ENCODE results near the gene NDUFA8. TPM values are rescaled to one million over a fixed set of nuclear protein-coding genes. Genes with fewer than 3 reads are reported as not detected.

NDUFA8 gene
- total and polyA plus RNA-seq, 2 experiments from 2014 or later: 36.6 to 144 TPM

- Histone ChIP-seq H3K9me2 (ENCODE audit: insufficient read depth) (no peaks in the 10 kb centered on the region), H4K20me1 (replicated peaks; ENCODE audit: insufficient read depth) (no peaks in the 10 kb centered on the region), H3K36me3 (ENCODE audit: insufficient read depth) (no peaks in the 10 kb centered on the region), H3K27me3 (ENCODE audit: insufficient read depth) (peaks cover 13% of the 10 kb centered on the region), H2AFZ (no peak overlapping the region), H3F3A (replicated peaks; ENCODE audit: low read depth) (no peaks in the 10 kb centered on the region), H3K79me2 (replicated peaks; ENCODE audit: insufficient read depth) (no peaks in the 10 kb centered on the region), H3K4me1 (ENCODE audit: insufficient read depth) (peaks cover 9% of the 10 kb centered on the region), H3K27ac (ENCODE audit: low read depth) (no peak overlapping the region), H3K4me3 (no peak overlapping the region), H3K4me2 (no peak overlapping the region)
- H3K4me3 Mint-ChIP-seq: no peak overlapping the region
- H3K36me3 Mint-ChIP-seq (ENCODE audit: low read depth): no peaks in the 10 kb centered on the region
- H3K27me3 Mint-ChIP-seq (ENCODE audit: insufficient read depth, low read depth, poor library complexity): peaks cover 26% of the 10 kb centered on the region
- TF ChIP-seq EZH2 (IDR thresholded peaks at IDR 0.05; ENCODE audit: low read depth, unreplicated experiment) (no peak), JUNB (IDR thresholded peaks at IDR 0.05; ENCODE audit: unreplicated experiment) (no peak), ZNF114 (CRISPR knock-in tag; IDR thresholded peaks at IDR 0.05) (no peak), NANOG (IDR thresholded peaks at IDR 0.05; ENCODE audit: borderline replicate concordance) (no peak), POLR2AphosphoS5 (IDR thresholded peaks at IDR 0.05; ENCODE audit: low read depth) (no peak), EZH2phosphoT487 (IDR thresholded peaks at IDR 0.05; ENCODE audit: unreplicated experiment) (no peak), CREB1 (CRISPR knock-in tag; IDR thresholded peaks at IDR 0.05; ENCODE audit: low read depth) (no peak), ZNF331 (CRISPR knock-in tag; IDR thresholded peaks at IDR 0.05; ENCODE audit: low read depth) (no peak), ETS1 (IDR thresholded peaks at IDR 0.05) (no peak)
- TF ChIP-seq, protein P1, sequence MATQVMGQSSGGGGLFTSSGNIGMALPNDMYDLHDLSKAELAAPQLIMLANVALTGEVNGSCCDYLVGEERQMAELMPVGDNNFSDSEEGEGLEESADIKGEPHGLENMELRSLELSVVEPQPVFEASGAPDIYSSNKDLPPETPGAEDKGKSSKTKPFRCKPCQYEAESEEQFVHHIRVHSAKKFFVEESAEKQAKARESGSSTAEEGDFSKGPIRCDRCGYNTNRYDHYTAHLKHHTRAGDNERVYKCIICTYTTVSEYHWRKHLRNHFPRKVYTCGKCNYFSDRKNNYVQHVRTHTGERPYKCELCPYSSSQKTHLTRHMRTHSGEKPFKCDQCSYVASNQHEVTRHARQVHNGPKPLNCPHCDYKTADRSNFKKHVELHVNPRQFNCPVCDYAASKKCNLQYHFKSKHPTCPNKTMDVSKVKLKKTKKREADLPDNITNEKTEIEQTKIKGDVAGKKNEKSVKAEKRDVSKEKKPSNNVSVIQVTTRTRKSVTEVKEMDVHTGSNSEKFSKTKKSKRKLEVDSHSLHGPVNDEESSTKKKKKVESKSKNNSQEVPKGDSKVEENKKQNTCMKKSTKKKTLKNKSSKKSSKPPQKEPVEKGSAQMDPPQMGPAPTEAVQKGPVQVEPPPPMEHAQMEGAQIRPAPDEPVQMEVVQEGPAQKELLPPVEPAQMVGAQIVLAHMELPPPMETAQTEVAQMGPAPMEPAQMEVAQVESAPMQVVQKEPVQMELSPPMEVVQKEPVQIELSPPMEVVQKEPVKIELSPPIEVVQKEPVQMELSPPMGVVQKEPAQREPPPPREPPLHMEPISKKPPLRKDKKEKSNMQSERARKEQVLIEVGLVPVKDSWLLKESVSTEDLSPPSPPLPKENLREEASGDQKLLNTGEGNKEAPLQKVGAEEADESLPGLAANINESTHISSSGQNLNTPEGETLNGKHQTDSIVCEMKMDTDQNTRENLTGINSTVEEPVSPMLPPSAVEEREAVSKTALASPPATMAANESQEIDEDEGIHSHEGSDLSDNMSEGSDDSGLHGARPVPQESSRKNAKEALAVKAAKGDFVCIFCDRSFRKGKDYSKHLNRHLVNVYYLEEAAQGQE (IDR thresholded peaks at IDR 0.05; ENCODE audit: unreplicated experiment): no peak
- TF ChIP-seq, protein P2, sequence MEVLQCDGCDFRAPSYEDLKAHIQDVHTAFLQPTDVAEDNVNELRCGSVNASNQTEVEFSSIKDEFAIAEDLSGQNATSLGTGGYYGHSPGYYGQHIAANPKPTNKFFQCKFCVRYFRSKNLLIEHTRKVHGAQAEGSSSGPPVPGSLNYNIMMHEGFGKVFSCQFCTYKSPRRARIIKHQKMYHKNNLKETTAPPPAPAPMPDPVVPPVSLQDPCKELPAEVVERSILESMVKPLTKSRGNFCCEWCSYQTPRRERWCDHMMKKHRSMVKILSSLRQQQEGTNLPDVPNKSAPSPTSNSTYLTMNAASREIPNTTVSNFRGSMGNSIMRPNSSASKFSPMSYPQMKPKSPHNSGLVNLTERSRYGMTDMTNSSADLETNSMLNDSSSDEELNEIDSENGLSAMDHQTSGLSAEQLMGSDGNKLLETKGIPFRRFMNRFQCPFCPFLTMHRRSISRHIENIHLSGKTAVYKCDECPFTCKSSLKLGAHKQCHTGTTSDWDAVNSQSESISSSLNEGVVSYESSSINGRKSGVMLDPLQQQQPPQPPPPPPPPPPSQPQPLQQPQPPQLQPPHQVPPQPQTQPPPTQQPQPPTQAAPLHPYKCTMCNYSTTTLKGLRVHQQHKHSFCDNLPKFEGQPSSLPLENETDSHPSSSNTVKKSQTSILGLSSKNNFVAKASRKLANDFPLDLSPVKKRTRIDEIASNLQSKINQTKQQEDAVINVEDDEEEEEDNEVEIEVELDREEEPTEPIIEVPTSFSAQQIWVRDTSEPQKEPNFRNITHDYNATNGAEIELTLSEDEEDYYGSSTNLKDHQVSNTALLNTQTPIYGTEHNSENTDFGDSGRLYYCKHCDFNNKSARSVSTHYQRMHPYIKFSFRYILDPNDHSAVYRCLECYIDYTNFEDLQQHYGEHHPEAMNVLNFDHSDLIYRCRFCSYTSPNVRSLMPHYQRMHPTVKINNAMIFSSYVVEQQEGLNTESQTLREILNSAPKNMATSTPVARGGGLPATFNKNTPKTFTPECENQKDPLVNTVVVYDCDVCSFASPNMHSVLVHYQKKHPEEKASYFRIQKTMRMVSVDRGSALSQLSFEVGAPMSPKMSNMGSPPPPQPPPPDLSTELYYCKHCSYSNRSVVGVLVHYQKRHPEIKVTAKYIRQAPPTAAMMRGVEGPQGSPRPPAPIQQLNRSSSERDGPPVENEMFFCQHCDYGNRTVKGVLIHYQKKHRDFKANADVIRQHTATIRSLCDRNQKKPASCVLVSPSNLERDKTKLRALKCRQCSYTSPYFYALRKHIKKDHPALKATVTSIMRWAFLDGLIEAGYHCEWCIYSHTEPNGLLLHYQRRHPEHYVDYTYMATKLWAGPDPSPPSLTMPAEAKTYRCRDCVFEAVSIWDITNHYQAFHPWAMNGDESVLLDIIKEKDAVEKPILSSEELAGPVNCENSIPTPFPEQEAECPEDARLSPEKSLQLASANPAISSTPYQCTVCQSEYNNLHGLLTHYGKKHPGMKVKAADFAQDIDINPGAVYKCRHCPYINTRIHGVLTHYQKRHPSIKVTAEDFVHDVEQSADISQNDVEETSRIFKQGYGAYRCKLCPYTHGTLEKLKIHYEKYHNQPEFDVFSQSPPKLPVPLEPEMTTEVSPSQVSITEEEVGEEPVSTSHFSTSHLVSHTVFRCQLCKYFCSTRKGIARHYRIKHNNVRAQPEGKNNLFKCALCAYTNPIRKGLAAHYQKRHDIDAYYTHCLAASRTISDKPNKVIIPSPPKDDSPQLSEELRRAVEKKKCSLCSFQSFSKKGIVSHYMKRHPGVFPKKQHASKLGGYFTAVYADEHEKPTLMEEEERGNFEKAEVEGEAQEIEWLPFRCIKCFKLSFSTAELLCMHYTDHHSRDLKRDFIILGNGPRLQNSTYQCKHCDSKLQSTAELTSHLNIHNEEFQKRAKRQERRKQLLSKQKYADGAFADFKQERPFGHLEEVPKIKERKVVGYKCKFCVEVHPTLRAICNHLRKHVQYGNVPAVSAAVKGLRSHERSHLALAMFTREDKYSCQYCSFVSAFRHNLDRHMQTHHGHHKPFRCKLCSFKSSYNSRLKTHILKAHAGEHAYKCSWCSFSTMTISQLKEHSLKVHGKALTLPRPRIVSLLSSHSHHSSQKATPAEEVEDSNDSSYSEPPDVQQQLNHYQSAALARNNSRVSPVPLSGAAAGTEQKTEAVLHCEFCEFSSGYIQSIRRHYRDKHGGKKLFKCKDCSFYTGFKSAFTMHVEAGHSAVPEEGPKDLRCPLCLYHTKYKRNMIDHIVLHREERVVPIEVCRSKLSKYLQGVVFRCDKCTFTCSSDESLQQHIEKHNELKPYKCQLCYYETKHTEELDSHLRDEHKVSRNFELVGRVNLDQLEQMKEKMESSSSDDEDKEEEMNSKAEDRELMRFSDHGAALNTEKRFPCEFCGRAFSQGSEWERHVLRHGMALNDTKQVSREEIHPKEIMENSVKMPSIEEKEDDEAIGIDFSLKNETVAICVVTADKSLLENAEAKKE (CRISPR knock-in tag; IDR thresholded peaks at IDR 0.05): no peak
- DNase-seq (ENCODE audit: low spot score) (no peak), ATAC-seq (no peak)
- peaks cover 15% of the 10 kb centered on the region for H3K4me1 Mint-ChIP-seq
- H3K27ac Mint-ChIP-seq: no peak overlapping the region
- no peaks in the 10 kb centered on the region; the same call in 2 of the 3 replicates for H3K9me3 Mint-ChIP-seq
Measured at GRCh38 chr9:122121391-122121790, 38.2 kb downstream of the NDUFA8 start.

Data from GM23338 (cell line).